A673 (cell line): ENCODE results near the gene TREM2.

Experiments used
- CTCF ChIP-seq: fragments of 300-800, 200-600 bp; sonication (generic); conservative IDR thresholded peaks from 2 replicates; pipeline ENCODE4 v1.5.1; 2017; ENCODE audit warnings: low read depth, mild to moderate bottlenecking, antibody characterized with exemption, low read length, moderate library complexity, mixed read lengths
- EZH2 ChIP-seq: fragments of 200-600 bp; sonication (generic); IDR thresholded peaks from 2 replicates; pipeline ENCODE4 v1.6.1; 2017; ENCODE audit warnings: borderline replicate concordance, low read depth, mild to moderate bottlenecking, mixed read lengths, antibody characterized with exemption, low read length; ENCODE audit not compliant: poor library complexity, severe bottlenecking

- no peak for TF ChIP-seq CTCF
- TF ChIP-seq EZH2 = no peak
These were observed 46.8 kb upstream of the TREM2 start for GRCh38 chr6:41209547-41210320.
